ENCODE data around the gene SLC22A23. TPM values are rescaled to one million over a fixed set of nuclear protein-coding genes. Genes with fewer than 3 reads are reported as not detected.

The SLC22A23 gene
- total and polyA plus RNA-seq, 2 experiments from 2014 or later: 6.1 to 38.3 TPM

- H3K36me3 Mint-ChIP-seq (ENCODE audit: low read depth): peaks cover 15% of the 10 kb centered on the region
- H3K4me2 ChIP-seq: no peak overlapping the region
- no peaks in the 10 kb centered on the region for H3K9me3 Mint-ChIP-seq
- no peak overlapping the region for H3K4me3 Mint-ChIP-seq
- peak; percentile 60 for ATAC-seq
- H3K27ac Mint-ChIP-seq: peak overlapping the region; percentile 56; the same call in 1 of the 2 replicates
- no peaks in the 10 kb centered on the region for H3K27me3 Mint-ChIP-seq (ENCODE audit: insufficient read depth, low read depth, poor library complexity)
- DNase-seq (ENCODE audit: low spot score): peak; percentile 28
- H3F3A ChIP-seq (replicated peaks; ENCODE audit: low read depth): no peaks in the 10 kb centered on the region
- H3K4me1 ChIP-seq (ENCODE audit: insufficient read depth): peaks cover 12% of the 10 kb centered on the region
- no peak overlapping the region for H2AFZ ChIP-seq
- peaks cover 3% of the 10 kb centered on the region; the same call in 1 of the 2 replicates for H4K20me1 ChIP-seq (replicated peaks; ENCODE audit: insufficient read depth)
- peaks cover 50% of the 10 kb centered on the region for H3K4me1 Mint-ChIP-seq
- H3K27me3 ChIP-seq (ENCODE audit: insufficient read depth): no peaks in the 10 kb centered on the region
- no peak overlapping the region for H3K4me3 ChIP-seq
- no peaks in the 10 kb centered on the region for H3K36me3 ChIP-seq (ENCODE audit: insufficient read depth)
- peaks cover 38% of the 10 kb centered on the region for H3K79me2 ChIP-seq (replicated peaks; ENCODE audit: insufficient read depth)
- H3K9me2 ChIP-seq (ENCODE audit: insufficient read depth): no peaks in the 10 kb centered on the region
- no peak overlapping the region for H3K27ac ChIP-seq (ENCODE audit: low read depth)
- TF ChIP-seq ZNF114 (CRISPR knock-in tag; IDR thresholded peaks at IDR 0.05) (no peak), ZNF331 (CRISPR knock-in tag; IDR thresholded peaks at IDR 0.05; ENCODE audit: low read depth) (no peak), ETS1 (IDR thresholded peaks at IDR 0.05) (no peak), POLR2AphosphoS5 (IDR thresholded peaks at IDR 0.05; ENCODE audit: low read depth) (no peak), REST (IDR thresholded peaks at IDR 0.05; ENCODE audit: unreplicated experiment) (no peak), CTCF (conservative IDR thresholded peaks at IDR 0.05; ENCODE audit: low read depth in 2 of 2) (no peak), STAT1 (IDR thresholded peaks at IDR 0.05; ENCODE audit: unreplicated experiment) (no peak), EZH2 (IDR thresholded peaks at IDR 0.05; ENCODE audit: low read depth, unreplicated experiment) (no peak), ZNF462 (CRISPR knock-in tag; IDR thresholded peaks at IDR 0.05) (no peak), EZH2phosphoT487 (IDR thresholded peaks at IDR 0.05; ENCODE audit: unreplicated experiment) (no peak)
Observed at GRCh38 chr6:3370361-3371221, 86.3 kb downstream of the SLC22A23 start.
